ENCODE measurements around the gene LRG1.
"Not testable (repeated sequence)": the region's sequence is repeated elsewhere in the genome, so short reads cannot be mapped to it uniquely, and the experiment has no call there.

LRG1 gene

DNA sequence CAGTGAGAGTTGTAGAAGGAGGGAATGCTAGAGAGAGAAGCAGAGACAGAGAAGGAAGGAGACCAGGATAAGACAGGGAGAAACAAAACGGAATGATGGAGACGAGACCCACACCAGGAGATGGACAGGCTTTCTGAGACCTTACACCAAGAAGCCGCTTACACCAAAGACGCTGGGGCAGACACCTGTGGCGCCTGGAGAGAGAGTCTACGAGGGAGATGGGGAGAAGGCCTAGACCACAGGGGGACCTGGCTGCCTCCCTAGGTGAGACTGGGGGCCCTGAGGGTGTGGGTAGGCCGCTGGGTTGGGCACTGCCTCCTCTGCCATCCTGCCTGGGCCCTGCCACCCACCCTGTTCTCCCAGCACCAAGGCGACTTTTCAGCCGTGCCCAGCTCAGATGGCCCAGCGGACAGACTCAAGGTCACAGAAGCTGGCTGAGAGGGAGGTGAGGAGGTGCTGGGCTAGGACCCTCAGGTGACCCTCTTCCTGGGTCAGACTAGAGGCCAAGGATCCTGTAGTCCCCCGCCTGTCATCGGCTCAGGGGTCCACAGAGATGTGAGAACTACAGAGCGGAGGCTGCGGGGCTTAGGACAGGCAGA is 9.8 kb downstream of the LRG1 start:
- DNase-seq (ENCODE audit: low read depth in 4 of 4, low spot score in 1 of 4) = no peak

GRCh38 chr19:4528843-4529242 is 11.0 kb downstream of the LRG1 start:
- DNase-seq (ENCODE audit: low read depth in 4 of 4, low spot score in 1 of 4) = no peak

DNA sequence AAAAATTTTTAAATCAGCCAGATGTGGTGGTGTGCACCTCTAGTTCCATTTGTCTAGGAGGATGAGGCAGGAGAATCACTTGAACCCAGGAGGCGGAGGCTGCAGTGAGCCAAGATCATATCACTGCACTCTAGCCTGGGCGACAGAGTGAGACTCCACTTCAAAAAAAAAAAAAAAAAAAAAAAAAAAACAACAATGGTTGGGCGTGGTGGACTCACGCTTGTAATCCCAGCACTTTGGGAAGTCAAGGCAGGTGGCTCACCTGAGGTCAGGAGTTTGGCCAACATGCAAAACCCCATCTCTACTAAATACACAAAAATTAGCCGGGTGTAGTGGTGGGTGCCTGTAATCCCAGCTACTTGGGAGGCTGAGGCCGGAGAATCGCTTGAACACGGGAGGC is 12.5 kb downstream of the LRG1 start:
- not testable (repeated sequence) for DNase-seq (ENCODE audit: low read depth in 4 of 4, low spot score in 1 of 4)

GRCh38 chr19:4525563-4526002 is 14.3 kb downstream of the LRG1 start:
- DNase-seq (ENCODE audit: low read depth in 4 of 4, low spot score in 1 of 4) = no peak

DNA sequence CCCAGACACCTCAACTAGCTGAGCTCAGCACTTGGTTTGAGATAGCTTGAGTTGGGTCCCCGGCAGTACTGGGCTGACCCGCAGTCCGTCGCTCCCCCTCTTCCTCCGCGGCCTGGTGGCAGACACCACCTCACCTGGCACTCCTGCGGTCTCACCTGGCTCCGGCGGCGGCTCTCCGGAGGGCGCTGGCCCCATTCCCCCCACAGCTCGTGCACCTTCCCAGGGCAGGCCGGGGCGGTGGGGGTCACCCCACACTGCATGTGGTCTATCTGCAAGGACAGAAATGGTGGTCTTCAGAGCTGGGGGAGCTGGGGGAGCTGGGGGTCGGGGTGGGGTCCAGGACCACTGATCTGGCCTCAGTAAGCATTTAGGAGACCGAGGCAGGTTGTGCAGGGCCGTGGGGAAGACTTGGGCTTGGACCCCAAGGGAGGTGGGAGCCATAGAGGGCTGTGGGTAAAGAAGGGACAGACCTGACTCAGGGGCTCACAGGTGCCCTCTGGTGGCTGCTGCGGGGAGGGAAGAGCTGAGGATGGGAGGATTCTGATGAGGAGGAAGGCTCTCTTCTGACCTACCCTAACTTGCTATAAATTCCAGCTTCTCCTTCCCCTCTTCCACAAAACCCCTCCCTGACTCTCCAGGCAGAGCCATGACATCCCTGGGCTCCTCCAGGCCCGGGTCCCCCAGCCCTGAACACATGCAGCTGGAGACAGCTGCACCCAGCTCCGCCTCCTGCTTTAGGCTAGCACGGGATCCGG is 14.9 kb downstream of the LRG1 start:
- DNase-seq (ENCODE audit: low read depth in 4 of 4, low spot score in 1 of 4) = peak; percentile 28 to 56 (median 50)

DNA sequence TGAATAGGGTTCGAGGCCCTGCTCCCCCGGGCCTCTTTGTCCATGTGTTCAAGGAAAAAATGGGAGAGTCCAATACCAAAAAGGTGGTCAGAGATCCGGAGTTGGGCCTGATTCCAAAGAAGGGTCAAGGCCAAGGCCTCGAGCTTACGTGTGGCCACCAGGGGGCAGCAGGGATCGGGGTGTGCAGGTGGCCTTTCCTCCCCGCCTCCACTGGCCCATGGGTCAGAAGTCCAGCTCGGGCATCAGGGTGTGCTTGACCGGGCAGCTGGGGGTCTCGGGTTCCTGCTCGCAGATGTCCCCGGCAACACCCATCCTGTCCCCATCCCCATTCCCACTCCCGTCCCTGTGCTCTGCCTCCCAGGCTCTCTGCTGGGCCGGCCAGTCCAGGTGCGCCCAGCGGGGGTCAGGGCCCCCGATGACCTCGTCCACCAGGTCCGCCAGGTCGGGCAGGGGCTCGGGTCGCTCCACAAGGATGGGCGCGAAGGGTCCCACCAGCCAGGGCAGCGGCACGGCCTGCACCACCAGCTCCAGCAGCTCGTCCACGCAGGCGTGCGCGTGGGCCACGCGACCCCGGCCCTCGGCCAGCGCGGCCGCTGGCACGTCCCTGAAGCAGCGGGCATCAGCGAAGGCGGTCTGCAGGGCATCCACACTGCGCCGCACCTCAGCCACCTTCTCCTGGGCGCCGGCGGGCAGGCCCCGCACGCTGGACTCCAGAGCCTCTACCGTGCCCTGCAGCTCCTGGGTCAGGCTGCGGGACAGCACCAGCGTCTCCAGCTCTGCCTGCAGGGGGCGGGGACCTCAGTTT is 16.3 kb downstream of the LRG1 start:
- peak in 1 of 4 experiments; percentile 14 for DNase-seq (ENCODE audit: low read depth in 4 of 4, low spot score in 1 of 4)

DNA sequence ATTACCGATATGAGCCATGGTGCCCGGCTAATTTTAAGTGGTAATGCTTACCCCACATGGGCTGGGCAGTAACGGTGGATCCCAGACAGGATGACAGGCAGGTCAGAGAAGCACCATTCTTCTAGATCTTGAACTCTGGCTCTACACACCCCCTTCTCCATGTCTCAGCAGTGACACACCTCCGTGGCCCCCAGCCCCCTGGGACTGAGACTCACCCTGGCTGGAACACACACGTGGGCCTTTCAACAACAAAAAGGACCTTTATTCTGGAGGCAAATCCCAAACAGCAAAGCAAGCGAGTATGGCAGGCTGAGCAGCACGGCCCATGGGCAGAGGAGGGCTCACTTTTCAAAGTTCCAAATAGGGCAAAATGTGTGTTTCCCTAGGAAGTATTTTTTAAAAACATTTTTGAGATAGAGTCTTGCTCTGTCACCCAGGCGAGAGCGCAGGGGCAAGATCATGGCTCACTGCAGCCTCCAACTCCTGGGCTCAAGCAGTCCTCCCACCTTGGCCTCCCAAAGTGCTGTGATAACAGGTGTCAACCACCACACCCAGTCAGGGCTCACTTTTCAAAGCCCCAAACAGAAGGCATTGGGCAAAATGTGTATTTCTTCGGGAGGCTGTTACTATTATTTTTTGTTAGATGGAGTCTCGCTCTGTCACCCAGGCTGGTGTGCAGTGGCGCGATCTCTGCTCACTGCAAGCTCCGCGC is 17.4 kb downstream of the LRG1 start:
- DNase-seq (ENCODE audit: low read depth in 4 of 4, low spot score in 1 of 4) = no peak

GRCh38 chr19:4521888-4522242 is 18.0 kb downstream of the LRG1 start:
- DNase-seq (ENCODE audit: low read depth in 4 of 4, low spot score in 1 of 4) = no peak

- DNase-seq (ENCODE audit: low read depth in 4 of 4, low spot score in 1 of 4) = no peak
These were observed 18.5 kb downstream of the LRG1 start for GRCh38 chr19:4521170-4521887.

DNA sequence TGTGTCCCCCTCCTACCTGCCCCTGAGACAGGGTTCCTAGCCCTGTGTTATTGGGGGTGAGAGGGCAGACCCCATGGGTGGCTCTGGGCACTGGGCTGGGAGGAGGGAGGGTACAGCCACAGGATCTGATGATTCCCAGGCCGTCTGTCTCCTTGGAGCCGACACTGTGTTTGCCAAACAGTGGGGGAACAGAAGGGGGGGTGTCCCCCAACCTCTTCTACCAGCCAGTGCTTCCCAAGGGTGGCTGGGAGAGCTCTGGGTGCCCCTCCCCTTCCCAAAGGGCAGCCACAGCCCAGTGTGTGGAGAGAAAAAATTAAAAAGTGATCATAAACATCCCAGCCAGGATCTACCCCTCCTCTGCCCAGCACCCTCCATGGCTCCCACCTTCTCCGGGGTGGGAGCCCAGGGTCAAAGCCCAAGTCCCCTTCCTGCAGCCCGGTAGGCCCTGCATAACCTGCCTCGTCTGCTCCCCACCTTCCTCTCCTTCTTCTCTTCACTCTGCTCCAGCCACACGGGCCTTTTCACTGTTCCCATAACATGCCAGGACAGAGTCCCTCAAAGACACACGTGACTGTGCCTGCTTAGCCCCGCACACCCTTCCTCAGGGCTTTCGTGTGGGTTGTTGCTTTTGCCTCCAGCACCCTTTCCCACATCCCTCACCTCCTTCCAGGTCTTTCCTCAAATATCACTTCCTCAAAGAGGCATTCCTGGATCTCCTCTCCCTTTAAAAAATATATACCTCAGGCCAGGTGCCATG is 20.1 kb downstream of the LRG1 start:
- no peak for DNase-seq (ENCODE audit: low read depth in 4 of 4, low spot score in 1 of 4)

DNA sequence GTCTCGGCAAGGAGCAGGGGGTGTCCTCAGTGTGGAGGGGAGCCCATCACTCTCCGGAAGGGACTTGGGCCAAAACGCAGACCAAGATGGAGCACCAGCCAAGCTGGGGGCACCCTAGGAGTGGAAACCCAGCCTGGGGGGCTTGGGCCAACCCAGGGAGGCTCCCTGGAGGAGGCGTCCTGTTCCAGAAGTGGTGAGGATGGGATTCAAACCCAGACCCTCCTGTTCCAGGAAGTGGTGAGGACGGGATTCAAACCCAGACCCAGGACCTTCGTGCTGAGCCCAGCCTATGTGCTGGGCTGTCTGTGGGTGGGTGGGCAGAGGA is 20.7 kb downstream of the LRG1 start:
- no peak for DNase-seq (ENCODE audit: low read depth in 4 of 4, low spot score in 1 of 4)

DNA sequence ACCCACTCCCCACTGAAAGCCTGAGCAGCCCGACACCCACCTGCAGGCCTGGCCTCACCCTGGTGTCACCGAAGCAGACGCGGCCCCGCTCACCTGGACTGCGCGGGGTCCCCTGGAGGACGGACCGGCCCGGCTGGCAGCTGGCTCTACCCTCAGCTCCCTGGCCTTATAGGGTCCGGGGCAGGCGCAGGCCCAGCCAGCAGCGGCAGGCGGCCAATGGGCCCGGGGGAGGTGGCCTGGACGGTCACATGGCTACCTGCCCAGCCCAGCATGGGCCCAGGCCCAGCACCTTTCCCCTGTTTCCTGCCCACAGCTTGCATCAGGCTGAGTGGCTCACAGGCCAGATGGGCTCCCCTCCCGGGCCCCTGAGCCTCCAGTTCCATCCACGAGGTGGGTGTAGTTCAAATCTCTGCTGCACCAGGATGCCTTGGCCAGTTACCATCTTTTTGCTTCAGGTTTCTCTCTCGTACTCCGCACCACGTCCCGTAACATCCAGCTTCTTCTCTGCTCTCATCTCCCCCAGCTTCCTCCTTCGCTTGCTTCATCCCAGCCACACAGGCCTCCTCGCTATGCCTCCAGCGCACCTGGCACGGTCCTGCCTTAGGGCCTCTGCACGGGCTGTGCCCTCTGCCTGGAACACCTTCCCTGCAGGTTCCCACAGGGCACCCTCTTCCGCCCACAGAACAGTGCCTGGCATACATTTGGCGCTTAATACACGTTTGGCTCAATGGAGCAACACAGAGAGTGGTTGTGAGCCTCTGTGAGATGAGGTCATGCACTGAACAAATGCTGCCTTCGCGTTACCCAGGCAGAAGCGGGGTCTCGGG is 21.3 kb downstream of the LRG1 start, which contains the start of gene PLIN4:
Gene PLIN4, minus strand, starts transcription at position 142 of the 827 bp plus-strand sequence. CDS start 214 bp downstream, outside the sequence.
- DNase-seq (ENCODE audit: low read depth in 4 of 4, low spot score in 1 of 4) = no peak

GRCh38 chr19:4517451-4518057 is 22.3 kb downstream of the LRG1 start:
- DNase-seq (ENCODE audit: low read depth in 4 of 4, low spot score in 1 of 4) = no peak

- no peak for DNase-seq (ENCODE audit: low read depth in 4 of 4, low spot score in 1 of 4)
These were observed 22.9 kb downstream of the LRG1 start for GRCh38 chr19:4516939-4517300.

- DNase-seq (ENCODE audit: low read depth in 4 of 4, low spot score in 1 of 4) = no peak
These were observed 23.5 kb downstream of the LRG1 start for GRCh38 chr19:4516199-4516938.

- DNase-seq (ENCODE audit: low read depth in 4 of 4, low spot score in 1 of 4) = no peak
These were observed 24.1 kb downstream of the LRG1 start for GRCh38 chr19:4515732-4516131.

- no peak for DNase-seq (ENCODE audit: low read depth in 4 of 4, low spot score in 1 of 4)
These were observed 26.6 kb downstream of the LRG1 start for GRCh38 chr19:4513248-4513647.

DNA sequence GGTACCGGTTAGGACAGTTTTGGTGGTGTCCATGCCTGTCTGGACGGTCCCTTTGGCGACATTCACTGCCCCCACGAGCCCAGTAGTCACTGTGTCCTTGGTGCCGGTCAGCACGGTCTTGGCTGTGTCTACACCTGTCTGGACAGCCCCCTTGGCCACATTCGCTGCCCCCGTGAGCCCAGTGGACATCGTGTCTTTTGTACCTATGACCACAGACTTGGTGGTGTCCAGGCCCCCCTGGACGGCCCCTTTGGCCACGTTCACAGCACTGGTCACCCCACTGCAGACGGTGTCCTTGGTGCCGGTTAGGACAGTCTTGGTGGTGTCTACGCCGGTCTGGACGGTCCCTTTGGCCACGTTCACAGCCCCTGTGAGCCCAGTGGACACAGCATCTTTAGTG is 27.8 kb downstream of the LRG1 start:
- DNase-seq (ENCODE audit: low read depth in 4 of 4, low spot score in 1 of 4) = no peak

Measured in stimulated activated CD4-positive, alpha-beta T cell treated with anti-CD3 and anti-CD28 coated beads, Interleukin-1b, Interleukin-23, amount 100 ng/mL, for 24 hours (primary cell).